ENCODE measurements around the gene TMEM82. TPM values are rescaled to one million over a fixed set of nuclear protein-coding genes. Genes with fewer than 3 reads are reported as not detected.

The TMEM82 gene
- total RNA-seq, 1 donor from 2014 or later: not detected

DNA sequence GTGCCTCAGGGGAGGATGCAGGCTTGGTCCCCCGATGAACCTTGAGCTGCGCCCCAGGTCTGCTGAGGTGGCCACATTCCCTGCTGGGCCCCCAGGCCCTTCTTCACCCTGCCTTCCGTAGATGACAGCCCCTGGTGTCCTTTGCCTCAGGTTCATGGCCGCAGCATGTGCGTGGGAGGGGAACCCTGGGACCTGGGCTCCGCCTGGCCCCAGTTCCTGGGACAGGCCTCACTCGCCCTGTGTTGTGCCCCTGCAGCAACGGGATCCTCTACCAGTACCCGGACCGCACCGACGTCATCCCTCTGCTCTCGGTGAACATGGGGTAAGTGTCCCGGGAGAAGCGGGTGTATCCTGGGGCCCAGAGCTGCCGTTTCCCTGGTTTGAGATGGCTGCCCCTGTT is 11.4 kb upstream of the TMEM82 start:
- no peak for TF ChIP-seq CTCF (IDR thresholded peaks at IDR 0.05; ENCODE audit: borderline replicate concordance)
- intact Hi-C loops (cut with micrococcal nuclease): no loop called here

DNA sequence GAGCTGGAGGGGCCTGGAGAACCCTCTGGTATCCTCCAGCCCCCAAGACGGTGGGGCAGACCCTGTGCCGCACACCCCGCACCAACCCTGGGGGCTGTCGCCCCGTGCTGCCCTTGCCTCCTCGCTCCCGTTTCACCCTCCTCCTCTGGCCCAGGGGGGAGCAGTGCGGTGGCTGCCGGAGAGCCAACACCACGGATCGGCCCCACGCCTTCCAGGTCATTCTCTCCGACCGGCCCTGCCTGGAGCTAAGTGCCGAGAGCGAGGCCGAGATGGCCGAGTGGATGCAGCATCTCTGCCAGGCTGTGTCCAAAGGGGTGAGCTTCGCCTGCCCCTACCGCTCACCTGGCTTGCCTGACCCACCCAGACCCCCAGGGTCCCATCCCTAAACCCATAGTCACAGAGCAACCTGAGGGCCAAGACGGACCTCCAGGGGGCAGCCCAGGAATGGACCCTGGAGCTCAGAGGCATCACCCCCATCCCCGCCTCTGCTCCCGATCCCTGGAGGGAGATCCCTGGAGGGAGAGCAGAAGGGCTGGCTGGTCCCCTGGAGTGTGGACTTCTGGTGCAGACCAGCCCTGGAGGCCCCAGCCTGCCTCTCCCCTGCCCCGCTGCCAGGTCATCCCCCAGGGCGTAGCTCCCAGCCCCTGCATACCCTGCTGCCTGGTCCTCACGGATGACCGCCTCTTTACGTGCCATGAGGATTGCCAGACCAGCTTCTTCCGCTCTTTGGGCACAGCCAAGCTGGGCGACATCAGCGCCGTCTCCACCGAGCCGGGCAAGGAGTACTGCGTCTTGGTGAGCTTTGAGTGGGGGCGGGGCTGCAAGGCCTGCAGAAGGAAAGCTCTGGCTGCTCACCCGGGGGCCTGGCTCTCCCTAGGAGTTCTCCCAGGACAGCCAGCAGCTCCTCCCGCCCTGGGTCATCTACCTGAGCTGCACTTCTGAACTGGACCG is 10.3 kb upstream of the TMEM82 start:
- Histone ChIP-seq H3K4me1 (peaks cover 50% of the 10 kb centered on the region), H3K9me3 (replicated peaks) (no peaks in the 10 kb centered on the region), H3K36me3 (peaks cover 80% of the 10 kb centered on the region), H3K27ac (replicated peaks) (no peak overlapping the region), H3K4me3 (no peak overlapping the region), H3K27me3 (ENCODE audit: low read depth) (no peaks in the 10 kb centered on the region)
- no peak for DNase-seq
- intact Hi-C loops (cut with micrococcal nuclease): no loop called here
- no peak for TF ChIP-seq CTCF (IDR thresholded peaks at IDR 0.05; ENCODE audit: borderline replicate concordance)

More for the DNA sequence above, 11.4 kb upstream of the TMEM82 start:
- H3K4me1 ChIP-seq: peaks cover 46% of the 10 kb centered on the region
- no peaks in the 10 kb centered on the region for H3K27me3 ChIP-seq (ENCODE audit: low read depth)
- no peak for DNase-seq
- H3K36me3 ChIP-seq: peaks cover 91% of the 10 kb centered on the region
- H3K9me3 ChIP-seq (replicated peaks): no peaks in the 10 kb centered on the region
- H3K4me3 ChIP-seq: no peak overlapping the region
- H3K27ac ChIP-seq (replicated peaks): no peak overlapping the region

- no peak for TF ChIP-seq CTCF (IDR thresholded peaks at IDR 0.05; ENCODE audit: borderline replicate concordance)
- H3K27ac ChIP-seq (replicated peaks): no peak overlapping the region
- no peaks in the 10 kb centered on the region for H3K9me3 ChIP-seq (replicated peaks)
- peaks cover 50% of the 10 kb centered on the region for H3K4me1 ChIP-seq
- peaks cover 73% of the 10 kb centered on the region for H3K36me3 ChIP-seq
- no peak overlapping the region for H3K4me3 ChIP-seq
- intact Hi-C loops (cut with micrococcal nuclease): no loop called here
- DNase-seq: no peak
- no peaks in the 10 kb centered on the region for H3K27me3 ChIP-seq (ENCODE audit: low read depth)
Measured at GRCh38 chr1:15732686-15733081, 9.6 kb upstream of the TMEM82 start.

GRCh38 chr1:15733218-15733725 is 9.0 kb upstream of the TMEM82 start:
- H3K36me3 ChIP-seq: peaks cover 67% of the 10 kb centered on the region
- H3K27ac ChIP-seq (replicated peaks): no peak overlapping the region
- no peak for DNase-seq
- no peaks in the 10 kb centered on the region for H3K27me3 ChIP-seq (ENCODE audit: low read depth)
- no peak for TF ChIP-seq CTCF (IDR thresholded peaks at IDR 0.05; ENCODE audit: borderline replicate concordance)
- H3K4me3 ChIP-seq: no peak overlapping the region
- intact Hi-C loops (cut with micrococcal nuclease): no loop called here
- H3K4me1 ChIP-seq: peaks cover 50% of the 10 kb centered on the region
- no peaks in the 10 kb centered on the region for H3K9me3 ChIP-seq (replicated peaks)

DNA sequence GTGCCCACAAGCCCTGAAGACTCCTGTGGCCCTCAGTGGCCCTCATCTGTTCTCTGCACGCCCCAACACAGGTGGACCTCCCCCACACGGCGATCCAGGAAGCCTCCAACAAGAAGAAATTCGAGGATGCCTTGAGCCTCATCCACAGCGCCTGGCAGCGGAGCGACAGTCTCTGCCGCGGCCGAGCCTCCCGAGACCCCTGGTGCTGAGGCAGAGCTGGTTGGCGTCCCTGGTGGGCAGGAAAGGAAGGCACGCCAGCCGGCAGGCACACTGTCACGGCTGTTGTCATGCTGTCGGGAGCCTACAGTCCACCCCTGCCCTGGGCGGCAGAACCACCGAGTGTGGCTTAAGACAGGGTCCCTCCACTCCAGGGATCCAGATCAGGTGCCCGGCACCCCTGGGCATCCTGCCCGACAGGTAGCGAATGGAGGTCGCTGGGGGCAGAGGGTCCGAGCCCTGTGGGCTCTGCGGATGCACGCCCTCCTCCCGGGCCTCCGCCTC is 8.5 kb upstream of the TMEM82 start:
- Histone ChIP-seq H3K9me3 (replicated peaks) (no peaks in the 10 kb centered on the region), H3K4me3 (no peak overlapping the region), H3K27me3 (ENCODE audit: low read depth) (no peaks in the 10 kb centered on the region), H3K36me3 (peaks cover 62% of the 10 kb centered on the region), H3K4me1 (peaks cover 49% of the 10 kb centered on the region), H3K27ac (replicated peaks) (no peak overlapping the region)
- intact Hi-C loops (cut with micrococcal nuclease): no loop called here
- no peak for DNase-seq
- no peak for TF ChIP-seq CTCF (IDR thresholded peaks at IDR 0.05; ENCODE audit: borderline replicate concordance)
